ENCODE results near the gene DVL2. TPM values are rescaled to one million over a fixed set of nuclear protein-coding genes. Genes with fewer than 3 reads are reported as not detected.

The DVL2 gene
- total RNA-seq, 1 experiment from 2014 or later = 82.9 TPM

- Histone ChIP-seq H2AK5ac (ENCODE audit: insufficient read length, low read length) (no peak overlapping the region), H2BK12ac (ENCODE audit: insufficient read length, low read depth, low read length) (no peak overlapping the region), H2BK120ac (ENCODE audit: low read depth, low read length, poor library complexity, severe bottlenecking) (no peak overlapping the region), H3K56ac (ENCODE audit: insufficient read length, low read depth, low read length) (no peak overlapping the region), H2BK5ac (ENCODE audit: insufficient read length, low read length) (no peak overlapping the region), H3K18ac (ENCODE audit: insufficient read length, low read depth, low read length) (no peak overlapping the region), H2BK15ac (ENCODE audit: low read depth, low read length) (no peak overlapping the region), H4K5ac (ENCODE audit: insufficient read length, low read depth, low read length) (no peak overlapping the region), H3K23ac (ENCODE audit: insufficient read length, low read depth, low read length) (no peak overlapping the region), H3K4me1 (ENCODE audit: insufficient read depth, low read length) (peaks cover 3% of the 10 kb centered on the region; the same call in 1 of the 2 replicates), H3K27ac (ENCODE audit: insufficient read length, low read depth, low read length) (no peak overlapping the region), H4K8ac (replicated peaks; ENCODE audit: insufficient read length, low read depth, low read length) (no peak overlapping the region), H3K79me2 (ENCODE audit: insufficient read depth, low read length) (peaks cover 3% of the 10 kb centered on the region; the same call in 1 of the 2 replicates), H4K20me1 (ENCODE audit: control insufficient read depth, insufficient read depth, insufficient read length) (no peaks in the 10 kb centered on the region), H2BK20ac (ENCODE audit: low read depth, low read length, poor library complexity, severe bottlenecking) (no peak overlapping the region), H4K91ac (ENCODE audit: insufficient read length, low read depth, low read length) (no peak overlapping the region), H3K23me2 (ENCODE audit: insufficient read length, low read depth, low read length, poor library complexity, severe bottlenecking) (peaks cover 28% of the 10 kb centered on the region), H3K9me3 (ENCODE audit: control insufficient read depth, low read depth, low read length) (no peaks in the 10 kb centered on the region), H3K14ac (ENCODE audit: insufficient read depth, low read length) (no peak overlapping the region), H2AFZ (ENCODE audit: low read length) (no peak overlapping the region), H3K79me1 (ENCODE audit: insufficient read depth, low read depth, low read length, poor library complexity, severe bottlenecking) (peaks cover 2% of the 10 kb centered on the region), H3K4me2 (ENCODE audit: insufficient read depth, insufficient read length, low read length) (peak overlapping the region; percentile 87), H3T11ph (ENCODE audit: low read length) (no peak overlapping the region), H3K27me3 (ENCODE audit: insufficient read depth, low read length) (no peaks in the 10 kb centered on the region), H3K4ac (ENCODE audit: low read depth, low read length) (no peak overlapping the region), H3K9ac (ENCODE audit: extremely low read depth, insufficient read length, low read length) (no peak overlapping the region)
- Mint-ChIP-seq H3K36me3 (ENCODE audit: insufficient read depth in 1 of 3, low read depth in 3 of 3) (peaks cover 4 to 12% (median 7%) of the 10 kb centered on the region in 3 experiments; a peak in 5 of 7 replicates), H3K27ac (peak overlapping the region; percentile 83 to 97 (median 96); a peak in 6 of 7 replicates), H3K27me3 (ENCODE audit: low read depth) (no peaks in the 10 kb centered on the region; the same call in none of the 2 replicates), H3K4me3 (peak overlapping the region; percentile 72 to 91), H3K9me3 (no peaks in the 10 kb centered on the region), H3K4me1 (peaks cover 67 to 68% of the 10 kb centered on the region in 2 experiments)
- no peak for DNase-seq
- TF ChIP-seq CTCF (conservative IDR thresholded peaks at IDR 0.05) = no peak
- WGBS (ENCODE audit: extremely low coverage, insufficient read length, low lambda C conversion rate) = no CpG with 5 or more reads among the region's 7 CpGs
Observed at GRCh38 chr17:7216242-7217112, 17.8 kb downstream of the DVL2 start.

All from H9 (cell line).